ENCODE data around the gene PRIMA1.
"Not testable (repeated sequence)": the region's sequence is repeated elsewhere in the genome, so short reads cannot be mapped to it uniquely, and the experiment has no call there.

Gene PRIMA1

GRCh38 chr14:93788293-93788542 is at the start of gene PRIMA1:
Gene PRIMA1, minus strand, starts transcription at chr14:93788485. Its CDS starts 767 bp downstream, at chr14:93787718.
- DNase-seq (ENCODE audit: low read depth in 2 of 2) = no peak

- DNase-seq (ENCODE audit: low read depth in 2 of 2) = no peak
These were observed 46.5 kb upstream of the PRIMA1 start for GRCh38 chr14:93834699-93835371.

GRCh38 chr14:93832665-93833064 is 44.4 kb upstream of the PRIMA1 start:
- DNase-seq (ENCODE audit: low read depth in 2 of 2) = no peak

- DNase-seq (ENCODE audit: low read depth in 2 of 2) = no peak
These were observed 43.8 kb upstream of the PRIMA1 start for GRCh38 chr14:93832081-93832480.

- no peak for DNase-seq (ENCODE audit: low read depth in 2 of 2)
These were observed 42.6 kb upstream of the PRIMA1 start for GRCh38 chr14:93830753-93831461.

- no peak for DNase-seq (ENCODE audit: low read depth in 2 of 2)
These were observed 41.7 kb upstream of the PRIMA1 start for GRCh38 chr14:93829839-93830481.

GRCh38 chr14:93825235-93825553 is 36.9 kb upstream of the PRIMA1 start:
- DNase-seq (ENCODE audit: low read depth in 2 of 2) = no peak

GRCh38 chr14:93824518-93825234 is 36.4 kb upstream of the PRIMA1 start:
- DNase-seq (ENCODE audit: low read depth in 2 of 2) = no peak

- no peak for DNase-seq (ENCODE audit: low read depth in 2 of 2)
These were observed 35.8 kb upstream of the PRIMA1 start for GRCh38 chr14:93824076-93824475.

GRCh38 chr14:93821051-93821450 is 32.8 kb upstream of the PRIMA1 start:
- no peak for DNase-seq (ENCODE audit: low read depth in 2 of 2)

- DNase-seq (ENCODE audit: low read depth in 2 of 2) = no peak
These were observed 30.6 kb upstream of the PRIMA1 start for GRCh38 chr14:93818857-93819256.

- DNase-seq (ENCODE audit: low read depth in 2 of 2) = no peak
These were observed 23.4 kb upstream of the PRIMA1 start for GRCh38 chr14:93811676-93812075.

- DNase-seq (ENCODE audit: low read depth in 2 of 2) = no peak
These were observed 22.7 kb upstream of the PRIMA1 start for GRCh38 chr14:93811020-93811419.

GRCh38 chr14:93809491-93810420 is 21.5 kb upstream of the PRIMA1 start:
- DNase-seq (ENCODE audit: low read depth in 2 of 2) = not testable (repeated sequence)

- no peak for DNase-seq (ENCODE audit: low read depth in 2 of 2)
These were observed 16.4 kb upstream of the PRIMA1 start for GRCh38 chr14:93804654-93805053.

- no peak for DNase-seq (ENCODE audit: low read depth in 2 of 2)
These were observed 15.4 kb upstream of the PRIMA1 start for GRCh38 chr14:93803408-93804318.

GRCh38 chr14:93799989-93800921 is 12.0 kb upstream of the PRIMA1 start:
- DNase-seq (ENCODE audit: low read depth in 2 of 2) = no peak

GRCh38 chr14:93799617-93799988 is 11.3 kb upstream of the PRIMA1 start:
- DNase-seq (ENCODE audit: low read depth in 2 of 2) = no peak

GRCh38 chr14:93797536-93797935 is 9.3 kb upstream of the PRIMA1 start:
- DNase-seq (ENCODE audit: low read depth in 2 of 2) = no peak

- no peak for DNase-seq (ENCODE audit: low read depth in 2 of 2)
These were observed 8.8 kb upstream of the PRIMA1 start for GRCh38 chr14:93797071-93797470.
